ENCODE results near the gene GINS3. TPM values are rescaled to one million over a fixed set of nuclear protein-coding genes. Genes with fewer than 3 reads are reported as not detected.

GINS3 gene
- total RNA-seq, 2 experiments from 2014 or later: 49.1 to 50.5 TPM

- CTCF ChIA-PET (ENCODE audit: unreplicated experiment): no interaction called here
- POLR2A ChIA-PET: interaction anchor here (0.8 to 8.3 kb wide), 2 partner anchors 14 to 30 kb away, joined by 3 to 66 read pairs; partner anchors contain the start of gene GINS3
- H2AFZ ChIP-seq (ENCODE audit: low read length): peak overlapping the region; percentile 46; the same call in 1 of the 2 replicates
- TF ChIP-seq CTCF (conservative IDR thresholded peaks at IDR 0.05; ENCODE audit: low read length) (no peak), EZH2phosphoT487 (IDR thresholded peaks at IDR 0.05; ENCODE audit: borderline replicate concordance, low read depth, low read length) (no peak)
- no peaks in the 10 kb centered on the region for H4K20me1 ChIP-seq (ENCODE audit: insufficient read depth, low read length)
- intact Hi-C loops (cut with micrococcal nuclease; ENCODE audit: unreplicated experiment): no loop called here
- H3K79me2 ChIP-seq (ENCODE audit: insufficient read depth, low read depth, low read length): peaks cover 54% of the 10 kb centered on the region; the same call in 1 of the 2 replicates
- no peak for DNase-seq (ENCODE audit: low spot score)
- peak overlapping the region; percentile 72 for H3K4me2 ChIP-seq (ENCODE audit: low read length)
- H3K4me1 ChIP-seq (ENCODE audit: insufficient read depth, low read length, poor library complexity, severe bottlenecking): peaks cover 100% of the 10 kb centered on the region
- no peaks in the 10 kb centered on the region for H3K9me3 ChIP-seq (ENCODE audit: low read length)
- H3K9me2 ChIP-seq (ENCODE audit: insufficient read depth, low read length): no peaks in the 10 kb centered on the region
- H3K27ac ChIP-seq (ENCODE audit: low read depth, low read length, poor library complexity, severe bottlenecking): peak overlapping the region; percentile 100
- peak overlapping the region; percentile 71 for H3K4me3 ChIP-seq (ENCODE audit: low read depth, low read length, poor library complexity, severe bottlenecking)
- H3K36me3 ChIP-seq (ENCODE audit: insufficient read depth, low read length): peaks cover 18% of the 10 kb centered on the region; the same call in 1 of the 2 replicates
- TSS peak; percentile 77 for BruUV-seq (replicated peaks)
These were observed 29.3 kb downstream of the GINS3 start for GRCh38 chr16:58421529-58421928.

DNA sequence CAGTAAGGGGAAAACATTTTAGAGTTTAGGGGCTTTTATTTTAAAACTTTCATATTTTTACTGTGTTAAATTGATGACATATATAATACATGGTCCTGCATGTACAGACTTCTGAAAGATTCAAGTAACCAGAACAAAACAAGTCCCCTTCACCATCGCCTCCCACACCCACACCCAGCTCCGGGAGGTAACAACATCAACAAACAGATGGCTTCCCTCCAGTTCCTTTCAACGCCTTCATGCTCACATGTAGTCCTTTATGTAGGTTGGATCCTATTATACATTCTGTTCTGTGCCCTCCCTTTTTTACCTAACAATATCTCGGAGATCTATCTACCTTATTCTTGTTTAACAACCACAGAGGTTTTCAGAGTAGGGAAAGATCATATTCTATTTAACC, 30.5 kb downstream of the GINS3 start:
- no peak for DNase-seq (ENCODE audit: low spot score)
- POLR2A ChIA-PET: interaction anchor here (8.3 kb wide), 1 partner anchor 32 kb away, joined by 66 read pairs; the partner anchor contains the start of gene GINS3
- BruUV-seq (replicated peaks): no TSS peak
- no peaks in the 10 kb centered on the region for H3K9me2 ChIP-seq (ENCODE audit: insufficient read depth, low read length)
- peaks cover 99% of the 10 kb centered on the region for H3K4me1 ChIP-seq (ENCODE audit: insufficient read depth, low read length, poor library complexity, severe bottlenecking)
- no peaks in the 10 kb centered on the region for H4K20me1 ChIP-seq (ENCODE audit: insufficient read depth, low read length)
- H3K79me2 ChIP-seq (ENCODE audit: insufficient read depth, low read depth, low read length): peaks cover 66% of the 10 kb centered on the region; the same call in 1 of the 2 replicates
- H3K4me3 ChIP-seq (ENCODE audit: low read depth, low read length, poor library complexity, severe bottlenecking): peak overlapping the region; percentile 71
- H3K27ac ChIP-seq (ENCODE audit: low read depth, low read length, poor library complexity, severe bottlenecking): peak overlapping the region; percentile 100
- peak overlapping the region; percentile 72 for H3K4me2 ChIP-seq (ENCODE audit: low read length)
- CTCF ChIA-PET (ENCODE audit: unreplicated experiment): no interaction called here
- no peaks in the 10 kb centered on the region for H3K9me3 ChIP-seq (ENCODE audit: low read length)
- TF ChIP-seq EZH2phosphoT487 (IDR thresholded peaks at IDR 0.05; ENCODE audit: borderline replicate concordance, low read depth, low read length): no peak
- TF ChIP-seq CTCF (conservative IDR thresholded peaks at IDR 0.05; ENCODE audit: low read length): no peak
- H3K36me3 ChIP-seq (ENCODE audit: insufficient read depth, low read length): peaks cover 28% of the 10 kb centered on the region
- no peak overlapping the region; the same call in 1 of the 2 replicates for H2AFZ ChIP-seq (ENCODE audit: low read length)
- intact Hi-C loops (cut with micrococcal nuclease; ENCODE audit: unreplicated experiment): no loop called here

DNA sequence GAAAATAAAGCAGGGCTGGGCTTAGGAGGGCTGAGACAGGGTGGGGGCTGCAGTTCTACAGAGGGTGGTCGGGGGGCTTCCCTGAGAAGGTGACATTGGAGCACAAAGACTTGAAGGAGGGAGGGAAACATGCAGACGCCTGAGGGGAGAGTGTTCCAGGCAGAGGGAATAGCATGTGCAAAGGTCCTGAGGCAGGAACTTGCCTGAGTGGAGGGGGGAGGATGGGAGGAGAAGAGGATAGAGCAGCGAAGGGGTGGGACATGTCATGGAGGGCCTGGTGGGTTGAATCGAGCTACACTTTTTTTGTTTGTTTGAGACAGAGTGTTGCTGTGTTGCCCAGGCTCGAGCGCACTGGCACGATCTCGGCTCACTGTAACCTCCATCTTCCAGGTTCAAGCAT, 33.0 kb downstream of the GINS3 start:
- no peak for DNase-seq (ENCODE audit: low spot score)
- POLR2A ChIA-PET: interaction anchor here (0.5 to 2.5 kb wide), 5 partner anchors 8 to 227 kb away, joined by 3 to 17 read pairs (median 8); no protein-coding TSS in a partner anchor
- peaks cover 89% of the 10 kb centered on the region for H3K4me1 ChIP-seq (ENCODE audit: insufficient read depth, low read length, poor library complexity, severe bottlenecking)
- no peaks in the 10 kb centered on the region for H3K9me2 ChIP-seq (ENCODE audit: insufficient read depth, low read length)
- H3K27ac ChIP-seq (ENCODE audit: low read depth, low read length, poor library complexity, severe bottlenecking): peak overlapping the region; percentile 87
- peaks cover 72% of the 10 kb centered on the region; the same call in 1 of the 2 replicates for H3K79me2 ChIP-seq (ENCODE audit: insufficient read depth, low read depth, low read length)
- CTCF ChIA-PET (ENCODE audit: unreplicated experiment): no interaction called here
- H3K9me3 ChIP-seq (ENCODE audit: low read length): no peaks in the 10 kb centered on the region
- BruUV-seq (replicated peaks): no TSS peak
- H4K20me1 ChIP-seq (ENCODE audit: insufficient read depth, low read length): no peaks in the 10 kb centered on the region
- intact Hi-C loops (cut with micrococcal nuclease; ENCODE audit: unreplicated experiment): no loop called here
- peaks cover 38% of the 10 kb centered on the region for H3K36me3 ChIP-seq (ENCODE audit: insufficient read depth, low read length)
- peak overlapping the region; percentile 42 for H3K4me3 ChIP-seq (ENCODE audit: low read depth, low read length, poor library complexity, severe bottlenecking)
- peak overlapping the region; percentile 76 for H3K4me2 ChIP-seq (ENCODE audit: low read length)
- no peak overlapping the region for H2AFZ ChIP-seq (ENCODE audit: low read length)
- TF ChIP-seq EZH2phosphoT487 (IDR thresholded peaks at IDR 0.05; ENCODE audit: borderline replicate concordance, low read depth, low read length): no peak
- no peak for TF ChIP-seq CTCF (conservative IDR thresholded peaks at IDR 0.05; ENCODE audit: low read length)
